ENCODE data around the gene RAPGEF2. TPM values are rescaled to one million over a fixed set of nuclear protein-coding genes. Genes with fewer than 3 reads are reported as not detected.

Gene RAPGEF2
- total and polyA plus RNA-seq, 2 donors (not counting 1 experiment from before 2014, with no cell fraction given): 10.9 to 45.8 TPM

- ChIA-PET CTCF (no interaction called here), POLR2A (no interaction called here)
- H3K9me3 ChIP-seq (ENCODE audit: control extremely low read depth in 1 of 3, control insufficient read depth in 2 of 3, insufficient read depth in 1 of 3, low read length in 2 of 3): no peaks in the 10 kb centered on the region
- H3K4me3 ChIP-seq (ENCODE audit: control extremely low read depth in 1 of 5, extremely low read depth in 1 of 5, insufficient read depth in 1 of 5, low read depth in 2 of 5, low read length in 4 of 5): no peak overlapping the region
- no peak overlapping the region for H3K27ac ChIP-seq (ENCODE audit: low read length in 2 of 2)
- no peak overlapping the region for H3K4me2 ChIP-seq (replicated peaks; ENCODE audit: low read depth, low read length, poor library complexity, severe bottlenecking)
- no peaks in the 10 kb centered on the region for H3K9me3 Mint-ChIP-seq (ENCODE audit: insufficient read depth)
- no peak overlapping the region for H3K4me3 Mint-ChIP-seq
- intact Hi-C loops (cut with micrococcal nuclease): no loop called here
- H3K27me3 Mint-ChIP-seq: no peaks in the 10 kb centered on the region
- no peaks in the 10 kb centered on the region for H4K20me1 ChIP-seq (ENCODE audit: control insufficient read depth, insufficient read depth, low read length, poor library complexity, severe bottlenecking)
- no peaks in the 10 kb centered on the region for H3K4me1 ChIP-seq (ENCODE audit: control insufficient read depth in 2 of 2, insufficient read depth in 2 of 2, low read length in 2 of 2)
- DNase-seq (no peak), ATAC-seq (ENCODE audit: low read depth) (no peak)
- no peaks in the 10 kb centered on the region for H3K79me2 ChIP-seq (ENCODE audit: control insufficient read depth, insufficient read depth, low read length)
- no peak overlapping the region for H3K27ac Mint-ChIP-seq
- H3K9ac ChIP-seq (ENCODE audit: low read length): no peak overlapping the region
- TF ChIP-seq EZH2 (IDR thresholded peaks at IDR 0.05; ENCODE audit: borderline replicate concordance, insufficient read depth, low read depth, low read length, poor library complexity, severe bottlenecking) (no peak), CTCF (IDR thresholded peaks at IDR 0.05) (no peak)
- no peaks in the 10 kb centered on the region for H3K36me3 ChIP-seq (replicated peaks in 1 of 2; ENCODE audit: control extremely low read depth in 1 of 2, control insufficient read depth in 1 of 2, extremely low read depth in 1 of 2, insufficient read depth in 2 of 2, low read length in 1 of 2)
- no peak overlapping the region for H2AFZ ChIP-seq (ENCODE audit: insufficient read depth, low read depth, low read length, poor library complexity, severe bottlenecking)
- no peaks in the 10 kb centered on the region for H3K27me3 ChIP-seq (replicated peaks in 1 of 4; ENCODE audit: control extremely low read depth in 1 of 4, control insufficient read depth in 3 of 4, insufficient read depth in 4 of 4, low read length in 3 of 4)
- no CpG with 5 or more reads among the region's 6 CpGs for WGBS (ENCODE audit: insufficient coverage)
- H3K4me1 Mint-ChIP-seq: no peaks in the 10 kb centered on the region
Observed at GRCh38 chr4:159279084-159279483, 176.2 kb downstream of the RAPGEF2 start.

- H3K9ac ChIP-seq (ENCODE audit: low read length): no peak overlapping the region
- no peaks in the 10 kb centered on the region for H3K36me3 ChIP-seq (replicated peaks in 1 of 2; ENCODE audit: control extremely low read depth in 1 of 2, control insufficient read depth in 1 of 2, extremely low read depth in 1 of 2, insufficient read depth in 2 of 2, low read length in 1 of 2)
- no peak overlapping the region for H3K27ac Mint-ChIP-seq
- no peak for DNase-seq
- H3K4me3 ChIP-seq (ENCODE audit: control extremely low read depth in 1 of 5, extremely low read depth in 1 of 5, insufficient read depth in 1 of 5, low read depth in 2 of 5, low read length in 4 of 5): no peak overlapping the region
- CTCF ChIA-PET: no interaction called here
- H3K9me3 Mint-ChIP-seq (ENCODE audit: insufficient read depth): no peaks in the 10 kb centered on the region
- H3K79me2 ChIP-seq (ENCODE audit: control insufficient read depth, insufficient read depth, low read length): no peaks in the 10 kb centered on the region
- no peak overlapping the region for H2AFZ ChIP-seq (ENCODE audit: insufficient read depth, low read depth, low read length, poor library complexity, severe bottlenecking)
- no peak overlapping the region for H3K27ac ChIP-seq (ENCODE audit: low read length in 2 of 2)
- H3K4me1 ChIP-seq (ENCODE audit: control insufficient read depth in 2 of 2, insufficient read depth in 2 of 2, low read length in 2 of 2): no peaks in the 10 kb centered on the region
- H3K9me3 ChIP-seq (ENCODE audit: control extremely low read depth in 1 of 3, control insufficient read depth in 2 of 3, insufficient read depth in 1 of 3, low read length in 2 of 3): no peaks in the 10 kb centered on the region
- no peak for ATAC-seq (ENCODE audit: low read depth)
- no peaks in the 10 kb centered on the region for H4K20me1 ChIP-seq (ENCODE audit: control insufficient read depth, insufficient read depth, low read length, poor library complexity, severe bottlenecking)
- POLR2A ChIA-PET: no interaction called here
- no peak for TF ChIP-seq CTCF (IDR thresholded peaks at IDR 0.05)
- TF ChIP-seq EZH2 (IDR thresholded peaks at IDR 0.05; ENCODE audit: borderline replicate concordance, insufficient read depth, low read depth, low read length, poor library complexity, severe bottlenecking): no peak
- H3K27me3 Mint-ChIP-seq: no peaks in the 10 kb centered on the region
- intact Hi-C loops (cut with micrococcal nuclease): no loop called here
- H3K4me1 Mint-ChIP-seq: no peaks in the 10 kb centered on the region
- 98% methylated on average over 8 of the region's 13 CpGs for WGBS (ENCODE audit: insufficient coverage)
- H3K4me2 ChIP-seq (replicated peaks; ENCODE audit: low read depth, low read length, poor library complexity, severe bottlenecking): no peak overlapping the region
- no peaks in the 10 kb centered on the region for H3K27me3 ChIP-seq (replicated peaks in 1 of 4; ENCODE audit: control extremely low read depth in 1 of 4, control insufficient read depth in 3 of 4, insufficient read depth in 4 of 4, low read length in 3 of 4)
- no peak overlapping the region for H3K4me3 Mint-ChIP-seq
Observed at GRCh38 chr4:159280442-159281172, 177.7 kb downstream of the RAPGEF2 start.

All from B cell (primary cell).